Endodermal cell (in vitro differentiated cells): ENCODE results near the gene ADGRB2. TPM values are rescaled to one million over a fixed set of nuclear protein-coding genes. Genes with fewer than 3 reads are reported as not detected.

ENCODE experiments used
- DNase-seq: peaks from one replicate; pipeline ENCODE4 v3.0.0-alpha.2; 2017
- H3K27ac ChIP-seq: 2 replicates; pipeline ENCODE4 v1.5.1; 2013; ENCODE audit warnings: mild to moderate bottlenecking, low read depth, low read length, moderate library complexity
- H3K27me3 ChIP-seq: 2 replicates; pipeline ENCODE4 v1.6.1; 2013; ENCODE audit warnings: mild to moderate bottlenecking, low read length, moderate library complexity; ENCODE audit not compliant: insufficient read depth, control insufficient read depth, poor library complexity, severe bottlenecking
- H3K36me3 ChIP-seq: 2 replicates; pipeline ENCODE4 v1.7.0; 2013; ENCODE audit warnings: mild to moderate bottlenecking, low read length, moderate library complexity; ENCODE audit not compliant: control insufficient read depth, insufficient read depth
- H3K4me1 ChIP-seq: one replicate; pipeline ENCODE4 v1.7.0; 2013; ENCODE audit warnings: low read length; ENCODE audit not compliant: control insufficient read depth, insufficient read depth
- H3K4me3 ChIP-seq: 2 replicates; pipeline ENCODE4 v1.5.1; 2013; ENCODE audit warnings: mild to moderate bottlenecking, low read length, moderate library complexity
- H3K9ac ChIP-seq: 2 replicates; pipeline ENCODE4 v1.6.1; 2013; ENCODE audit warnings: mild to moderate bottlenecking, low read length, moderate library complexity; ENCODE audit not compliant: poor library complexity, severe bottlenecking; ENCODE audit errors: extremely low read depth
- H3K9me3 ChIP-seq: 2 replicates; pipeline ENCODE4 v1.6.1; 2013; ENCODE audit warnings: mild to moderate bottlenecking, low read length, moderate library complexity; ENCODE audit not compliant: control insufficient read depth
- H3K27ac Mint-ChIP-seq: 2 replicates; pipeline ENCODE4 v1.8.0; 2020; ENCODE audit warnings: mixed read lengths
- H3K27me3 Mint-ChIP-seq: 2 replicates; pipeline ENCODE4 v1.8.0; 2021; ENCODE audit warnings: mild to moderate bottlenecking, mixed read lengths; ENCODE audit not compliant: insufficient read depth
- H3K36me3 Mint-ChIP-seq: 2 replicates; pipeline ENCODE4 v1.8.0; 2020; ENCODE audit warnings: low read depth, mixed read lengths
- H3K4me1 Mint-ChIP-seq: 2 replicates; pipeline ENCODE4 v1.8.0; 2020; ENCODE audit warnings: mixed read lengths
- H3K4me3 Mint-ChIP-seq: 2 replicates; pipeline ENCODE4 v1.8.0; 2020; ENCODE audit warnings: mild to moderate bottlenecking, moderate library complexity, mixed read lengths
- H3K9me3 Mint-ChIP-seq: 2 replicates; pipeline ENCODE4 v1.8.0; 2020; ENCODE audit warnings: mild to moderate bottlenecking, mixed read lengths
- WGBS, 2 experiments: methylation state at CpG; one replicate each; pipeline versions ENCODE4 v1.1.5 to v1.1.7; 2013; ENCODE audit warnings: missing lambda C conversion rate in 2 of 2, mixed read lengths in 1 of 2; ENCODE audit not compliant: insufficient coverage in 1 of 2, insufficient read length in 1 of 2; 5-methylcytosine and 5-hydroxymethylcytosine counted together
- total RNA-seq, 2 donors: library from RNA; stranded (reverse); fragmentation: NEBNext Ultra II Directional in 1 of 2; extraction: Animal tissue kit (Norgen Biotek cat#: 25700) in 1 of 2; gene quantifications; 2 replicates in 1 of 2; 3 replicates in 1 of 2; pipeline ENCODE4 v1.2.1, GENCODE V29; 2021
- TF ChIP-seq, protein P1 (sequence below): fragments of 200-600 bp; sonication (generic); conservative IDR thresholded peaks from 2 replicates; pipeline ENCODE4 v1.5.0; 2021; ENCODE audit warnings: antibody characterized with exemption, mild to moderate bottlenecking

ADGRB2 gene
- total RNA-seq, 2 donors from 2014 or later: 13.1 to 22.7 TPM

DNA sequence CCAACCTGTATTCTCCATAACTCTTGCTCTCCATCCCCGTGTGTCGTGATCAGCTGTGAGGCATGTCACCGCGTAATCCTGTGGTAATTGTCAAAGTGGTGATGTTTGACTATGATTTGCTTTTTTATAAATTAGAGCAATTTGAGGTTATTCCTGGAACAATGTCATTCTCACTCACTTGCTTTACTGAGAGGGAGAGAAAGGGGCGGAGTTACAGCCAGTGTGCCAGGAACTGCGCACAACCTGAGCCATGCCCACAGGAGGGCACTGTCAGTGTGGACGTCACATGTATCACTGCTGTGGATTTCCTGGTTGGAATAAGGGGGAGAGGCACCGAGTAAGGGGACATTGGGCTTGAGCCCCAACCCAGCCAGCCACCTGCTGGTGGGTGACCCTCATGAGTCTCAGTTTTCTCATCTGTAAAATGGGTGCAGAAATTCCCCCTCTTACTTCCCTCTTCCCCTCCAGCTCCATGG lies 6.9 kb downstream of the ADGRB2 start:
- H3K4me1 Mint-ChIP-seq: peaks cover 12% of the 10 kb centered on the region
- H3K27me3 Mint-ChIP-seq: peaks cover 10% of the 10 kb centered on the region
- H3K9ac ChIP-seq: no peak overlapping the region
- no peak for DNase-seq
- H3K27ac ChIP-seq: no peak overlapping the region
- H3K9me3 ChIP-seq: no peaks in the 10 kb centered on the region
- H3K27ac Mint-ChIP-seq: no peak overlapping the region
- no peak overlapping the region for H3K4me3 ChIP-seq
- H3K4me3 Mint-ChIP-seq: no peak overlapping the region
- no peaks in the 10 kb centered on the region for H3K36me3 Mint-ChIP-seq
- H3K4me1 ChIP-seq: peaks cover 17% of the 10 kb centered on the region
- H3K36me3 ChIP-seq: no peaks in the 10 kb centered on the region
- TF ChIP-seq, protein P1, sequence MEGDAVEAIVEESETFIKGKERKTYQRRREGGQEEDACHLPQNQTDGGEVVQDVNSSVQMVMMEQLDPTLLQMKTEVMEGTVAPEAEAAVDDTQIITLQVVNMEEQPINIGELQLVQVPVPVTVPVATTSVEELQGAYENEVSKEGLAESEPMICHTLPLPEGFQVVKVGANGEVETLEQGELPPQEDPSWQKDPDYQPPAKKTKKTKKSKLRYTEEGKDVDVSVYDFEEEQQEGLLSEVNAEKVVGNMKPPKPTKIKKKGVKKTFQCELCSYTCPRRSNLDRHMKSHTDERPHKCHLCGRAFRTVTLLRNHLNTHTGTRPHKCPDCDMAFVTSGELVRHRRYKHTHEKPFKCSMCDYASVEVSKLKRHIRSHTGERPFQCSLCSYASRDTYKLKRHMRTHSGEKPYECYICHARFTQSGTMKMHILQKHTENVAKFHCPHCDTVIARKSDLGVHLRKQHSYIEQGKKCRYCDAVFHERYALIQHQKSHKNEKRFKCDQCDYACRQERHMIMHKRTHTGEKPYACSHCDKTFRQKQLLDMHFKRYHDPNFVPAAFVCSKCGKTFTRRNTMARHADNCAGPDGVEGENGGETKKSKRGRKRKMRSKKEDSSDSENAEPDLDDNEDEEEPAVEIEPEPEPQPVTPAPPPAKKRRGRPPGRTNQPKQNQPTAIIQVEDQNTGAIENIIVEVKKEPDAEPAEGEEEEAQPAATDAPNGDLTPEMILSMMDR: peak; percentile 26
- 93 to 100% methylated on average over 1 to 8 of the region's 8 CpGs for WGBS, 2 experiments
- H3K9me3 Mint-ChIP-seq: no peaks in the 10 kb centered on the region
- peaks cover 3% of the 10 kb centered on the region for H3K27me3 ChIP-seq

- Mint-ChIP-seq H3K4me3 (no peak overlapping the region), H3K4me1 (peaks cover 12% of the 10 kb centered on the region), H3K27ac (no peak overlapping the region), H3K27me3 (peaks cover 4% of the 10 kb centered on the region), H3K9me3 (no peaks in the 10 kb centered on the region), H3K36me3 (no peaks in the 10 kb centered on the region)
- no peak for DNase-seq
- Histone ChIP-seq H3K4me3 (no peak overlapping the region), H3K4me1 (peaks cover 15% of the 10 kb centered on the region), H3K9me3 (no peaks in the 10 kb centered on the region), H3K27me3 (no peaks in the 10 kb centered on the region), H3K9ac (no peak overlapping the region), H3K36me3 (no peaks in the 10 kb centered on the region), H3K27ac (no peak overlapping the region)
- WGBS, 2 experiments: 89 to 92% methylated on average over 9 to 13 of the region's 13 CpGs
- TF ChIP-seq, protein P1: no peak
Observed at GRCh38 chr1:31756578-31756977, 7.6 kb downstream of the ADGRB2 start.

DNA sequence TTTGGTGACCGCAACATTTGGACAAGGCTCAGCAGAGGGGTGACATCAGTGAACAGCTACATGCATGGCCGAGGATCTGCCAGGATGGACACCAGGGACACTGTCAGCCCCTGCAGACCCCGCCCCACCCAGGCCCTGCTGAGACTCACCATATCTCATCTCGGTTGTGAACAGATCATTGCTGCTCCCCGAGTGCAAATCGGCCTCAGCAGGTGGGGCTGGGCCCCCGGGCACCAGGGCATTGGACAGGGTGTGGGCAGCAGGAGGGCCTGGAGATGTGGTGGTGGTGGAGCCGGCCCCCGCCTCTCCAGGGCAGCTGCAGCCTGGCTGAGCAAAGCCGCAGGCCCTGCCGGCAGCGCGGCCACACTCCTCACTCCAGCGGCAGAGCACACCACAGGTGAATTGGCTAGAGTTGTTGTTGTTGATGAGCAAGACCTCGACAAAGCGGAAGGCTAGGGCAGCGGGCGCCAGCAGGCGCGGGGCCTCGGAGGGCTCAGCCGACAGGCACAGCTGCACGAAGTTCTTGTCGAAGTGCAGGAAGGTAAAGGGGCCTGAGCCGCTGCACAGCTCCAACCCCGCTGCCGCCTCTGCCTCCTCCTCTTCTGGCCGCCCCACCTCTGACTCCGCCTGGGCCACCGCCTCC lies 8.2 kb downstream of the ADGRB2 start:
- no peaks in the 10 kb centered on the region for H3K27me3 Mint-ChIP-seq
- Histone ChIP-seq H3K27ac (no peak overlapping the region), H3K27me3 (no peaks in the 10 kb centered on the region), H3K4me3 (no peak overlapping the region), H3K9me3 (no peaks in the 10 kb centered on the region), H3K4me1 (peaks cover 9% of the 10 kb centered on the region), H3K9ac (no peak overlapping the region), H3K36me3 (no peaks in the 10 kb centered on the region)
- no peak overlapping the region for H3K27ac Mint-ChIP-seq
- WGBS, 2 experiments: 91 to 95% methylated on average over 21 to 30 of the region's 30 CpGs
- no peak overlapping the region for H3K4me3 Mint-ChIP-seq
- no peaks in the 10 kb centered on the region for H3K9me3 Mint-ChIP-seq
- H3K4me1 Mint-ChIP-seq: peaks cover 10% of the 10 kb centered on the region
- TF ChIP-seq, protein P1: no peak
- H3K36me3 Mint-ChIP-seq: no peaks in the 10 kb centered on the region
- no peak for DNase-seq
